Neural progenitor cell (in vitro differentiated cells): Measurements from ENCODE around the gene KIAA2012. TPM values are rescaled to one million over a fixed set of nuclear protein-coding genes. Genes with fewer than 3 reads are reported as not detected.

Experiments
- DNase-seq: peaks from one replicate; pipeline ENCODE4 v3.0.0-alpha.2; 2016; ENCODE audit warnings: low spot score
- H2AFZ ChIP-seq: fragments of 200-600 bp; sonication (generic); replicated peaks from 2 replicates; pipeline ENCODE4 v1.6.1; 2016; ENCODE audit warnings: antibody characterized with exemption
- H3F3A ChIP-seq: fragments of 200-600 bp; sonication (generic); 2 replicates; pipeline ENCODE4 v1.6.1; 2016; ENCODE audit warnings: antibody characterized with exemption, low read depth
- H3K27ac ChIP-seq: fragments of 200-600 bp; sonication (generic); 2 replicates; pipeline ENCODE4 v1.5.1; 2016; ENCODE audit warnings: mild to moderate bottlenecking
- H3K27me3 ChIP-seq: fragments of 200-600 bp; sonication (generic); 2 replicates; pipeline ENCODE4 v1.6.1; 2016; ENCODE audit warnings: mild to moderate bottlenecking, moderate library complexity
- H3K36me3 ChIP-seq: fragments of 200-600 bp; sonication (generic); 2 replicates; pipeline ENCODE4 v1.5.1; 2016
- H3K4me1 ChIP-seq: fragments of 200-600 bp; sonication (generic); 2 replicates; pipeline ENCODE4 v1.6.1; 2016; ENCODE audit warnings: mixed run types
- H3K4me2 ChIP-seq: fragments of 200-600 bp; sonication (generic); 2 replicates; pipeline ENCODE4 v1.6.1; 2016
- H3K4me3 ChIP-seq: fragments of 200-600 bp; sonication (generic); 2 replicates; pipeline ENCODE4 v1.5.1; 2016
- H3K79me2 ChIP-seq: fragments of 200-600 bp; sonication (generic); 2 replicates; pipeline ENCODE4 v1.6.1; 2016; ENCODE audit warnings: low read depth
- H3K9ac ChIP-seq: fragments of 200-600 bp; sonication (generic); 2 replicates; pipeline ENCODE4 v1.6.1; 2016
- H3K9me3 ChIP-seq: fragments of 200-600 bp; sonication (generic); 2 replicates; pipeline ENCODE4 v1.5.1; 2016; ENCODE audit warnings: low read depth
- H4K20me1 ChIP-seq: fragments of 200-600 bp; sonication (generic); 2 replicates; pipeline ENCODE4 v1.6.1; 2016; ENCODE audit warnings: low read depth
- H3K27ac Mint-ChIP-seq: 3 replicates; pipeline ENCODE4 v1.8.0; 2021; ENCODE audit warnings: mixed read lengths
- H3K27me3 Mint-ChIP-seq: 2 replicates; pipeline ENCODE4 v1.8.0; 2022; ENCODE audit warnings: low read depth, mild to moderate bottlenecking, inconsistent platforms, moderate library complexity, mixed read lengths; ENCODE audit not compliant: insufficient read depth
- H3K36me3 Mint-ChIP-seq: 3 replicates; pipeline ENCODE4 v1.8.0; 2021; ENCODE audit warnings: mixed read lengths
- H3K4me1 Mint-ChIP-seq: 3 replicates; pipeline ENCODE4 v1.8.0; 2021; ENCODE audit warnings: mixed read lengths
- H3K4me3 Mint-ChIP-seq: 3 replicates; pipeline ENCODE4 v1.8.0; 2021; ENCODE audit warnings: mild to moderate bottlenecking, moderate library complexity, mixed read lengths
- H3K9me3 Mint-ChIP-seq: 3 replicates; pipeline ENCODE4 v1.8.0; 2020; ENCODE audit warnings: mixed read lengths
- CTCF ChIP-seq: fragments of 200-600 bp; sonication (generic); IDR thresholded peaks from 2 replicates; pipeline ENCODE4 v1.5.1; 2017; ENCODE audit warnings: antibody characterized with exemption, mild to moderate bottlenecking
- EZH2 ChIP-seq: fragments of 200-600 bp; sonication (generic); IDR thresholded peaks from 2 replicates; pipeline ENCODE4 v1.6.1; 2017; ENCODE audit warnings: antibody characterized with exemption, mild to moderate bottlenecking, moderate library complexity
- EZH2phosphoT487 ChIP-seq: fragments of 200-600 bp; sonication (generic); IDR thresholded peaks from 2 replicates; pipeline ENCODE4 v1.6.1; 2017; ENCODE audit warnings: antibody characterized with exemption
- total RNA-seq: library from RNA; depleted of rRNA; stranded (reverse); fragments of >200 nt; gene quantifications from 2 replicates; pipeline ENCODE4 v1.2.3, GENCODE V29; 2015; ENCODE audit warnings: low replicate concordance

The KIAA2012 gene
- total RNA-seq, 1 donor from 2014 or later: not detected

GRCh38 chr2:202187570-202187969 lies 114.5 kb downstream of the KIAA2012 start:
- DNase-seq: no peak
- Mint-ChIP-seq H3K27ac (no peak overlapping the region), H3K4me3 (no peak overlapping the region), H3K4me1 (no peaks in the 10 kb centered on the region), H3K9me3 (peaks cover 4% of the 10 kb centered on the region), H3K27me3 (no peaks in the 10 kb centered on the region), H3K36me3 (no peaks in the 10 kb centered on the region)
- Histone ChIP-seq H3K4me2 (no peak overlapping the region), H3K4me1 (no peaks in the 10 kb centered on the region), H3F3A (no peaks in the 10 kb centered on the region), H3K27me3 (no peaks in the 10 kb centered on the region), H3K9me3 (no peaks in the 10 kb centered on the region), H3K4me3 (no peak overlapping the region), H4K20me1 (no peaks in the 10 kb centered on the region), H3K79me2 (no peaks in the 10 kb centered on the region), H2AFZ (no peak overlapping the region), H3K36me3 (no peaks in the 10 kb centered on the region), H3K27ac (no peak overlapping the region), H3K9ac (no peak overlapping the region)
- no peak for TF ChIP-seq EZH2phosphoT487
- TF ChIP-seq EZH2: no peak
- TF ChIP-seq CTCF: no peak

GRCh38 chr2:202193305-202193704 lies 120.2 kb downstream of the KIAA2012 start:
- H3K9me3 Mint-ChIP-seq: no peaks in the 10 kb centered on the region
- no peak overlapping the region for H3K27ac ChIP-seq
- no peaks in the 10 kb centered on the region for H3K4me1 ChIP-seq
- no peak overlapping the region for H3K4me3 Mint-ChIP-seq
- TF ChIP-seq EZH2 (no peak), EZH2phosphoT487 (no peak), CTCF (no peak)
- H3K36me3 Mint-ChIP-seq: no peaks in the 10 kb centered on the region
- no peaks in the 10 kb centered on the region for H3K79me2 ChIP-seq
- H3K27ac Mint-ChIP-seq: no peak overlapping the region
- no peaks in the 10 kb centered on the region for H3K36me3 ChIP-seq
- H3K4me2 ChIP-seq: no peak overlapping the region
- H3F3A ChIP-seq: peaks cover 5% of the 10 kb centered on the region
- peaks cover 4% of the 10 kb centered on the region for H3K27me3 Mint-ChIP-seq
- peaks cover 6% of the 10 kb centered on the region for H3K4me1 Mint-ChIP-seq
- H3K27me3 ChIP-seq: no peaks in the 10 kb centered on the region
- H3K9me3 ChIP-seq: no peaks in the 10 kb centered on the region
- H2AFZ ChIP-seq: no peak overlapping the region
- no peak overlapping the region for H3K4me3 ChIP-seq
- no peak for DNase-seq
- no peaks in the 10 kb centered on the region for H4K20me1 ChIP-seq
- H3K9ac ChIP-seq: no peak overlapping the region

- H3K4me1 Mint-ChIP-seq: peaks cover 6% of the 10 kb centered on the region
- Histone ChIP-seq H3K9me3 (no peaks in the 10 kb centered on the region), H3K27ac (no peak overlapping the region), H3K9ac (no peak overlapping the region), H3K4me2 (no peak overlapping the region), H3K4me1 (no peaks in the 10 kb centered on the region), H2AFZ (peak overlapping the region; percentile 64), H3K79me2 (no peaks in the 10 kb centered on the region), H3K36me3 (no peaks in the 10 kb centered on the region), H3K27me3 (no peaks in the 10 kb centered on the region), H3K4me3 (no peak overlapping the region), H4K20me1 (no peaks in the 10 kb centered on the region), H3F3A (peaks cover 5% of the 10 kb centered on the region)
- TF ChIP-seq EZH2phosphoT487 (no peak), EZH2 (no peak), CTCF (no peak)
- H3K9me3 Mint-ChIP-seq: no peaks in the 10 kb centered on the region
- H3K4me3 Mint-ChIP-seq: no peak overlapping the region
- H3K27me3 Mint-ChIP-seq: peaks cover 4% of the 10 kb centered on the region
- no peak for DNase-seq
- no peaks in the 10 kb centered on the region for H3K36me3 Mint-ChIP-seq
- H3K27ac Mint-ChIP-seq: no peak overlapping the region
Observed at GRCh38 chr2:202193881-202194353, 120.9 kb downstream of the KIAA2012 start.
